ENCODE measurements around the gene PPM1H.

Gene PPM1H

DNA sequence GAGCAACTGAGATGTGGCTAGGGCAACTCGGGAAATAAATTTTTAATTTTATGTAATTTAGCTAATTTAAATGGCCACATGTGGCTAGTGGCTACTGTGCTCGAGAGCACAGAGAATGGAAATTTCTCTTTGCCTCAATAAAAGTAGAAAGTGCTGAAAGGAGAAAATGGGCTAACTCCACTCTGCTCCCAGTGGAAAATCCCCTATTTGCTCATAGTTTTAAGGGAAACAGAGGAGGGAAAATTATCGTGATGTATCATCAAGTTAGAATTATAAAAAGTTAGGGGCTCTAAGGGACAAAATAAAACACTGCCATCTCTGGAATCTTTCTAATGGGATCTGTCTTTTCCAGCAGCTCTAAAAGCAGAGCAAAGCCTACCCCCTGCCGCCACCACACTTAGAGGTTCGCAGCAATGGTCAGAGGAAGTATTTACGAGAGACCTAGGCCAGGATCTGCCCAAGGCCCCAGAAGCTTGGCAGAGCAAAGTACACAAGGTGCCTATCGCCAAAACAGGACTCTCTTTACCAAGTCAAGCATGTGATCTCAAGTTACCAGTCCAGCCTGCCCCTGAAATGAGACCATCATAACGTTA, 220.7 kb downstream of the PPM1H start:
- no peak for DNase-seq (ENCODE audit: low spot score)

GRCh38 chr12:62713723-62714122, 221.2 kb downstream of the PPM1H start:
- no peak for DNase-seq (ENCODE audit: low spot score)

DNA sequence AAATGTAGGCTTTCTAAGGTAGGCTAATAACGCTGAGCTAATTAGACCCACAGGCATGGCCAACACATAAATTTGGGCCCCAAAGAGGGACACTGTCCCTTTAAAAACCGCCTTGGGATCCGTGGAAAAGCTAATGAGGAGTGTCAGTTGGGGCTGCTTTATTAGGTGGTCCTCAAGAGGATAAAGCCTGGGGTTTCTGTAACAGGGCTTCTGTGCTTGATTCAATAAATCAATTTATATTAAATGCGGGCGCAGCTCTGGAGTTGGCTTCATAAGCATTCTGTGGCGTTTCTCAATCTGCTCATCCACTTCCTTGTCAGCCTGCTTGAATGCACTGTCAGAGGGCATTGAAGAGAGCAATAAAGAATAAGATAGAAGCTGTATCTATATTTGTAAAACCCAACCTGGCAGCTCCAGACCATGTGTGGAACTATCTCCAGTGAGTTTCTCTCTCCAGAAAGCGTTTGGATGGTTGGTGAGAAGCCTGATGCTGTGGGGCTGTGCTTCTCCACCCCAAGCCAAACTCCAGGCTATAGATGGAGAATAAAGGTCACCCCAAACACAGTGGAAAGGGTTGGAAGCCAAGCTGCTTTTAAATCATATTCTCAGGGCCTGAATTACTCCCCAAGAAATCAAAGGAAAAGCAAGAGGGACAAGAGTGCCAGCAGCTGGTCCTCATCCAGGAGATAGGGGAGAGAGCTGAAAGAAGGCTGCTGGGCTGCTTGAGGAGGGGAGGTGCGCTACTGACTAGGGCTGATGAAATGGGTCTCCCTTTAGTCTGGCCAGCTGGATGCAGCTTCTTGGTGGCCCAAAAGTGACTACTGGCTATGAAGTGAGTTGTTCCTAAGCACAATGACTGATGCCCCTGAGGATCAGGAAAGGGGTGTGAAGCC, 222.0 kb downstream of the PPM1H start:
- no peak for DNase-seq (ENCODE audit: low spot score)

DNA sequence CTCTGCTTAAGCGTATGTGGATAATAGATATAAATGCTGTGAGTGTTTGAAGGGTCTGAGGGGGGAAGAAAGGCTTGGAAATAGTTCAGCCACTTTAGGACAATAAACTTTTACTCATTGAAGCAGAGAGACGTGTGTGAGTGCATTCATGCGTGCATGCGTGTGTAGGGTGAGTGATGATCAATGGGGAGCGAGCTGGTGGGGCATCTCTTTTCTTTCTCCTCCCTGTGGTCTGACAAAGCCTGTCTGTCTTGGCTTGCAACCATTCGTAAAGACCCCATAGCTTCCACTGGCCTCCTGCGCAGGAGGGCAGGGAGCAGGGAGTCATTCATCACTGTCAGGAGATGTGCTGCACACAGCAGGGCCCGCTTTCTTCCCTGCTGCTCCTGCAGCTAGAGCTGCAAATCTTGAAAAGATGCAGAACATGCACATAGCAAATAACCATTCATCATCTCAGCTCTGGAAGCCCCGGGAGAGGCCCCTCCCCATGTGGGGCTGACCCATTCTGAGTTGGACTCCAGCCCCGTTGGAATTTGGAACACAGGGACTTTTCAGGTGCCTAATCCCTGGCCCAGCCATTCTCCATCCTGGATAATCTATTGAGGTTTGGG, 223.2 kb downstream of the PPM1H start:
- DNase-seq (ENCODE audit: low spot score): no peak

DNA sequence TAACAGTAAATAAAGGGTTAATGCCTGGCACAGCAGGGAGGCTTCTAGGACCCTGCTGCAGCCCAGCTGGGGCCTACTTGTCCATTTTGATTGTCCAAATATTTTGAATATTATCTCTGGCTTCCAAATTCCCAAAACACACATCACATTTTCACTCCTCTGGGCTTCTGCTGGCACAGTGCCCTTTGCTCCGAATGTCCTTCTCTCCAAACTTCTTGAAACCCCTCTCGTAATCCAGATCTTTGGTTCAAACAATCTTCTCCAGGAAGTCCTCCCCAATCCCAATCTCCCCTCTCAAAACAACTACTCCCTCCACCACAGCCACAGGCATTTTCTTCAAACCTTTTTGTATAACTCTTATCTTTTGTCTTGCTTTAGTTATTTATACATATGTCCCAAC, 225.6 kb downstream of the PPM1H start:
- no peak for DNase-seq (ENCODE audit: low spot score)

GRCh38 chr12:62707939-62708338, 227.0 kb downstream of the PPM1H start:
- no peak for DNase-seq (ENCODE audit: low spot score)

DNA sequence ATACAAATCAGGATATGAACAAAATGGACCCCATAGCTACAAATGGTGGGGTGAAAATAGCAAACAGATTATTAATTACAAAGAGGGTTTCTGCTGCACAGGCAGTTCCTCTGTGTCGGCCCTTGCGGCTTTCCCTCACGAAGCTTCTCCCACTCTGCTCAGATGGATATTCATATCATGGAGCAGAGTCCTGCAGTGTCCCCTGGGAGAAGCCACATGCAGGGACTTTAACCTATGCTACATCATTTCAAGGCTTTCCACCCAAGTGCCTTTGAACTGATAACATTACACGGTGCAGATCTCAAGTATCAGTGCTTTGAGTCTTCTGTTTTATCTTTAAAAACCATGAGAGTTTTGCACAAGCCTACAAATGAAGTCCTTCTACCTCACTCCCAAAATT, 229.1 kb downstream of the PPM1H start:
- no peak for DNase-seq (ENCODE audit: low spot score)

DNA sequence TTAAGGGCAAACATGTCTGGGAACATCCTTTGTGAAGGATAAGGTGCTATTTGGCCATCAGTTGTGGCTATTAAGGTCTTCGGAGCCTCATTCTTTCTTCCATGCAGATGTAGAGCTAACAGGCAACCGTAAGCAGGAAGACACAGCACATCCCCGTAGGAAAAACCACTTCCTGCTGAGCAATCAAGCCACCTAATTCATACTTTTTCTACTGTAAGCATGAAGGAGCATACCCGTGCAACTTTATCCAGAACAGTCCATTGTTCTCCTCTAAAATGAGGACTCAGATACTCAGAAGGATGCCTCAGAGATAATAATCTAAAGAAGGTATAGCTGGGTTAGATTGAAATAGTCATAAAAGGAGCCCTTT, 232.0 kb downstream of the PPM1H start:
- no peak for DNase-seq (ENCODE audit: low spot score)

DNA sequence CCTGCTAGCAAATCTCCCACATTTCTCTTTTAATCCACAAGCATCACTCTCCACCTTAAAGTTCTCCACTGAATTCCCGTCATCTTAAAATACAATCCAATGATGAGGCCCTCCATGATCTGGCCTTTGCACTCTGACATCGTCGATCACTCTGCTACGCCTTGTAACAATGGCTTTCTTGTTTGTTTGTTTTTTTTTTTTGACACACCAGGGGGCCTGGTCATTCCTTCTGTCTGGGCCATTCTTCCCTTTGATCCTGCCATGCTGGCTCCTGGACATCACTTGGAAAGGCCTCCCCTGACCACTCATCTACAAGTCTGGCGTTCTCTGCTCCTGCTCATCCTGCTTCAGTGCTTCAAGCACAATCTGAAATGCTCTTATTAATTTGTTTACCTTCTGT, 233.5 kb downstream of the PPM1H start:
- no peak for DNase-seq (ENCODE audit: low spot score)

- no peak for DNase-seq (ENCODE audit: low spot score)
Measured at GRCh38 chr12:62700091-62700880, 234.7 kb downstream of the PPM1H start.

GRCh38 chr12:62698701-62699101, 236.2 kb downstream of the PPM1H start:
- DNase-seq (ENCODE audit: low spot score): no peak

DNA sequence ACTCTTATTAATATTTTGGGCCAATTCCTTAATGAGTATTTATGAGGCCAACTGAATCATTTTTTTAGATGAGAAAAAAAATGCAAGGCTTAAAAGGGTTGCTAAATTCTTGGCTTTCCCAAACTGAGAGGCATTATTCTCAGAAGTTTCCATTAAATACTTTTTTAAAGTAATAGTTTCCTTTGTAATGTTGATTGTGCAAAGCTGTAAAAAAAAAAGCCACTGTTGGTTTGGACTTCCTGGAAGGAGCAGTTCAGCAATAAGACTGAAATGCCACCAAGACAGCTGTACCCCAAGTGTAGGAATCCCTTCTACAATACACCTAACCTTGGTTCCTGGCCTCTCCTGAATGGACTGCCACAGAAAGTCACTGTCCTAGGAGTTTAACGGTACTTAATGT, 237.1 kb downstream of the PPM1H start:
- DNase-seq (ENCODE audit: low spot score): no peak

GRCh38 chr12:62695696-62696095, 239.3 kb downstream of the PPM1H start:
- DNase-seq (ENCODE audit: low spot score): no peak

GRCh38 chr12:62694632-62695031, 240.3 kb downstream of the PPM1H start:
- DNase-seq (ENCODE audit: low spot score): no peak

DNA sequence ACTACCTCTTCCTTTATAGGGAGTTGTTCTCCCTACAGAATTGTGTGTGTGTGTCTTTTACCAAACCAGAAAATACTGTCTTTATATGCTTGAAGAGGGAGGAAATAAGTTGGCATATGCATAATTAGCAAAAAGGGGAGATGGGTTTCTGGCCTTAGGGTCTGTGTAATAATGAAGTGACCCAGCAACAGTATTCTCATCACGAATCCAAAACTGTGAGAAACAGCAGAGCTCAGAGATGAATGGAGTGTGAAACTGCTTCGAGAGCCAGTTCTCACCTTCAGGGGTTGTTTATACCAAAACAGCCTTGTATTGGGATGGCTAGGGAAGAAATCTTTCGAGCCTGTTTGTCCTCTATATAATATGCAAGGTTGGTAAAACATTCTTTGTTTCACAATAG, 240.8 kb downstream of the PPM1H start:
- DNase-seq (ENCODE audit: low spot score): no peak

DNA sequence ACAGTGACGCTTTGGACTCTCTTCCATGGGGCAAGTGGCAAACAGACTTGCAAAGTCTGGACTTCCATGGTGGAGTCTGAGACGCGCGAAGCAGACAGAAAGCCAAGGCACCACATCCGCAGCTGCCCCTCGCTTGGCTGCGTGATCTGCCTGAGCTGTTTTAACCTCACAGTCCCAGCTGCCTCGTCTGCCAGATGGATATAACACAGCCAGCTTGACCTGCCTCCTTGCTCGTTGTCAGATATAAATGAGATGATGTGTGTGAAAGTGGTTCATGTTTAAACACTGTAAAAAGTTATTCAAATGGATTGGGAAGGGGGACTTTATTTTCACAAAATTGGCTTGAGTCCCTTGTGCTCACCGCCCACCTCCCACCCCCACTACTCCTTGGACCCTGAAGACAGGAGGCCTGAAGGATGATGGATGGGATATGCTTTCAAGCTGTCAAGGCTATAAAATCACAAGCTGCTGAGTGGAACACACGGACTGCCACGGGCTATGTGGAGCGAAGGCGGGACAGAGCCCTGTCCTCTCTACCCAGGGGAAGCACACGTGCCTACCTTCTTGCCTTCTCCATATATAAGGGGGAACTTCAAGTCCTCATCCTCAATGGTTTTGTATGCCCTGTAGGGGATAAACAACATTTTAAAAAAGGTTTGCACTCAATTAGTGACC, 241.4 kb downstream of the PPM1H start:
- no peak for DNase-seq (ENCODE audit: low spot score)

- DNase-seq (ENCODE audit: low spot score): no peak
Measured at GRCh38 chr12:62692884-62693283, 242.1 kb downstream of the PPM1H start.

GRCh38 chr12:62691309-62691708, 243.6 kb downstream of the PPM1H start:
- DNase-seq (ENCODE audit: low spot score): no peak

GRCh38 chr12:62689042-62689839, 245.7 kb downstream of the PPM1H start:
- DNase-seq (ENCODE audit: low spot score): no peak

- DNase-seq (ENCODE audit: low spot score): no peak
Measured at GRCh38 chr12:62686938-62687337, 248.0 kb downstream of the PPM1H start.
